ENCODE data around the gene SPANXN4.

GRCh38 chrX:143058120-143058519 is 32.4 kb downstream of the SPANXN4 start:
- no peak for TF ChIP-seq CTCF (IDR thresholded peaks at IDR 0.05; ENCODE audit: low read length)
- no peak for TF ChIP-seq EZH2 (IDR thresholded peaks at IDR 0.05; ENCODE audit: borderline replicate concordance, low read length)

All from OCI-LY1 (cell line).